SK-N-SH (cell line): ENCODE results near the gene RASSF1.

Source experiments
- CHD2 ChIP-seq: fragments of 150-350 bp; IDR thresholded peaks from 2 replicates; pipeline ENCODE4 v1.6.1; 2018; ENCODE audit warnings: low read length; ENCODE audit not compliant: partially characterized antibody
- CTCF ChIP-seq: fragments of 200-600 bp; sonication (generic); IDR thresholded peaks from 2 replicates; pipeline ENCODE4 v1.6.1; 2017; ENCODE audit warnings: antibody characterized with exemption, mild to moderate bottlenecking, moderate library complexity
- ELF1 ChIP-seq: IDR thresholded peaks from 2 replicates; pipeline ENCODE4 v1.4.0; 2012
- EP300 ChIP-seq, 2 experiments: IDR thresholded peaks; 2 replicates each; pipeline versions ENCODE4 v1.4.0 to v1.6.1; 2012; ENCODE audit warnings: borderline replicate concordance in 1 of 2, low read depth in 1 of 2, low read length in 1 of 2
- FOXM1 ChIP-seq: IDR thresholded peaks from 2 replicates; pipeline ENCODE4 v1.4.0; 2012; ENCODE audit warnings: low read depth, mild to moderate bottlenecking
- MAX ChIP-seq: IDR thresholded peaks from 2 replicates; pipeline ENCODE4 v1.4.0; 2012; ENCODE audit warnings: low read depth
- POLR2AphosphoS5 ChIP-seq: IDR thresholded peaks from 2 replicates; pipeline ENCODE4 v1.6.1; 2012; ENCODE audit warnings: low read depth, low read length
- RAD21 ChIP-seq: IDR thresholded peaks from 2 replicates; pipeline ENCODE4 v1.6.1; 2012; ENCODE audit warnings: mild to moderate bottlenecking, low read length
- RCOR1 ChIP-seq: fragments of 150-350 bp; IDR thresholded peaks from 2 replicates; pipeline ENCODE4 v1.6.1; 2017; ENCODE audit warnings: antibody characterized with exemption, low read length
- RFX5 ChIP-seq: IDR thresholded peaks from 2 replicates; pipeline ENCODE4 v1.6.1; 2012; ENCODE audit warnings: mild to moderate bottlenecking, improper control_type of control experiment, low read length
- USF2 ChIP-seq: fragments of 150-350 bp; IDR thresholded peaks from 2 replicates; pipeline ENCODE4 v1.6.1; 2017; ENCODE audit warnings: antibody characterized with exemption, low read length, low read depth, borderline replicate concordance
- YY1 ChIP-seq: IDR thresholded peaks from 2 replicates; pipeline ENCODE4 v1.4.0; 2012; ENCODE audit warnings: low read depth, mild to moderate bottlenecking
- TF ChIP-seq, protein P1 (sequence below): IDR thresholded peaks from 2 replicates; pipeline ENCODE4; 2012
- TF ChIP-seq, protein P2 (sequence below): IDR thresholded peaks from 2 replicates; pipeline ENCODE4 v1.6.1; 2012; ENCODE audit warnings: mild to moderate bottlenecking, low read depth, low read length, moderate library complexity

DNA sequence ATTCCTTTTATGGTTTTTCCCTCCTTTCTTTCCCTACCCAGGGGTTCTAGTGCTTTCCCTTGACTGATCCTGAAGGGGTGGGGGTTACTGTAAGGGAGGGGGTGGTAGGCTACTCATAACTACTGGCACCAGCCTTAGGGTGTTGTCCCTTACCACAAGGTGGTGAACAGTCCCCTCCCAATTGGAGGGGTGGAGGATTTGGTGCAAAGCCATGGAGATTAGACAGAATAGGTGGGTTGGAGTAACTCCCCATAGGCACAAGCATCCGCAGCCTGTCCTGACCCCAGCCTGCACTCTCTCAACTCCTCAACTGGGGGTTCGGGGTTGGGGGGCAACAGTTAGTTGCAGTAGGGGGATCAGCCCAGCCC lies 15.5 kb downstream of the RASSF1 start:
- TF ChIP-seq CTCF, result no peak
- TF ChIP-seq RCOR1, result no peak
- no peak for TF ChIP-seq YY1
- no peak for TF ChIP-seq FOXM1
- no peak for TF ChIP-seq ELF1
- TF ChIP-seq EP300 (IDR thresholded peaks at IDR 0.05; ENCODE audit: borderline replicate concordance in 1 of 2, low read depth in 1 of 2, low read length in 1 of 2), result no peak
- no peak for TF ChIP-seq USF2
- TF ChIP-seq, protein P1, sequence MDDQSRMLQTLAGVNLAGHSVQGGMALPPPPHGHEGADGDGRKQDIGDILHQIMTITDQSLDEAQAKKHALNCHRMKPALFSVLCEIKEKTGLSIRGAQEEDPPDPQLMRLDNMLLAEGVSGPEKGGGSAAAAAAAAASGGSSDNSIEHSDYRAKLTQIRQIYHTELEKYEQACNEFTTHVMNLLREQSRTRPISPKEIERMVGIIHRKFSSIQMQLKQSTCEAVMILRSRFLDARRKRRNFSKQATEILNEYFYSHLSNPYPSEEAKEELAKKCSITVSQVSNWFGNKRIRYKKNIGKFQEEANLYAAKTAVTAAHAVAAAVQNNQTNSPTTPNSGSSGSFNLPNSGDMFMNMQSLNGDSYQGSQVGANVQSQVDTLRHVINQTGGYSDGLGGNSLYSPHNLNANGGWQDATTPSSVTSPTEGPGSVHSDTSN, result no peak
- TF ChIP-seq, protein P2, sequence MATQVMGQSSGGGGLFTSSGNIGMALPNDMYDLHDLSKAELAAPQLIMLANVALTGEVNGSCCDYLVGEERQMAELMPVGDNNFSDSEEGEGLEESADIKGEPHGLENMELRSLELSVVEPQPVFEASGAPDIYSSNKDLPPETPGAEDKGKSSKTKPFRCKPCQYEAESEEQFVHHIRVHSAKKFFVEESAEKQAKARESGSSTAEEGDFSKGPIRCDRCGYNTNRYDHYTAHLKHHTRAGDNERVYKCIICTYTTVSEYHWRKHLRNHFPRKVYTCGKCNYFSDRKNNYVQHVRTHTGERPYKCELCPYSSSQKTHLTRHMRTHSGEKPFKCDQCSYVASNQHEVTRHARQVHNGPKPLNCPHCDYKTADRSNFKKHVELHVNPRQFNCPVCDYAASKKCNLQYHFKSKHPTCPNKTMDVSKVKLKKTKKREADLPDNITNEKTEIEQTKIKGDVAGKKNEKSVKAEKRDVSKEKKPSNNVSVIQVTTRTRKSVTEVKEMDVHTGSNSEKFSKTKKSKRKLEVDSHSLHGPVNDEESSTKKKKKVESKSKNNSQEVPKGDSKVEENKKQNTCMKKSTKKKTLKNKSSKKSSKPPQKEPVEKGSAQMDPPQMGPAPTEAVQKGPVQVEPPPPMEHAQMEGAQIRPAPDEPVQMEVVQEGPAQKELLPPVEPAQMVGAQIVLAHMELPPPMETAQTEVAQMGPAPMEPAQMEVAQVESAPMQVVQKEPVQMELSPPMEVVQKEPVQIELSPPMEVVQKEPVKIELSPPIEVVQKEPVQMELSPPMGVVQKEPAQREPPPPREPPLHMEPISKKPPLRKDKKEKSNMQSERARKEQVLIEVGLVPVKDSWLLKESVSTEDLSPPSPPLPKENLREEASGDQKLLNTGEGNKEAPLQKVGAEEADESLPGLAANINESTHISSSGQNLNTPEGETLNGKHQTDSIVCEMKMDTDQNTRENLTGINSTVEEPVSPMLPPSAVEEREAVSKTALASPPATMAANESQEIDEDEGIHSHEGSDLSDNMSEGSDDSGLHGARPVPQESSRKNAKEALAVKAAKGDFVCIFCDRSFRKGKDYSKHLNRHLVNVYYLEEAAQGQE, result no peak
- TF ChIP-seq RAD21, result no peak
- no peak for TF ChIP-seq POLR2AphosphoS5
- TF ChIP-seq CHD2, result no peak
- no peak for TF ChIP-seq MAX
- no peak for TF ChIP-seq RFX5
